NCI-H2227 (cell line): ENCODE data around the gene OR56A5.
"Not testable (repeated sequence)": the region's sequence is repeated elsewhere in the genome, so short reads cannot be mapped to it uniquely, and the experiment has no call there.

Experiments
- DNase-seq: peaks from one replicate; lab custom pipeline; 2025; ENCODE audit not compliant: unreplicated experiment; lab: John Stamatoyannopoulos, UW

The OR56A5 gene

GRCh38 chr11:5968394-5968793 lies at the start of gene OR56A5:
TSS of gene OR56A5 (minus strand) at chr11:5968494. CDS start at chr11:5968494, 0 bp downstream.
- DNase-seq: no peak

GRCh38 chr11:6013042-6013441 lies 44.7 kb upstream of the OR56A5 start:
- no peak for DNase-seq

GRCh38 chr11:6012035-6012668 lies 43.9 kb upstream of the OR56A5 start:
- DNase-seq: no peak

- no peak for DNase-seq
These were observed 38.6 kb upstream of the OR56A5 start, which contains the start of gene OR56A4 for GRCh38 chr11:6006846-6007245. TSS of gene OR56A4 (minus strand) at chr11:6006946. CDS start at chr11:6002992, 3,954 bp downstream.

- no peak for DNase-seq
These were observed 38.1 kb upstream of the OR56A5 start for GRCh38 chr11:6006395-6006794.

GRCh38 chr11:6002202-6002699 lies 34.0 kb upstream of the OR56A5 start:
- DNase-seq: no peak

GRCh38 chr11:5994791-5995190 lies 26.5 kb upstream of the OR56A5 start:
- DNase-seq: no peak

GRCh38 chr11:5992604-5993251 lies 24.4 kb upstream of the OR56A5 start:
- peak; percentile 22 for DNase-seq

- DNase-seq: no peak
These were observed 23.9 kb upstream of the OR56A5 start for GRCh38 chr11:5992150-5992549.

- no peak for DNase-seq
These were observed 20.9 kb upstream of the OR56A5 start for GRCh38 chr11:5989203-5989602.

GRCh38 chr11:5986885-5987284 lies 18.6 kb upstream of the OR56A5 start, which contains the start of gene OR52L1:
TSS of gene OR52L1 (minus strand) at chr11:5986985. CDS start at chr11:5986930, 55 bp downstream.
- DNase-seq: no peak

- DNase-seq: no peak
These were observed 15.1 kb upstream of the OR56A5 start for GRCh38 chr11:5983443-5983842.

GRCh38 chr11:5973530-5973929 lies 5.2 kb upstream of the OR56A5 start:
- no peak for DNase-seq

- no peak for DNase-seq
These were observed 586 bp downstream of the OR56A5 start for GRCh38 chr11:5967708-5968107.

- DNase-seq: no peak
These were observed 1.3 kb downstream of the OR56A5 start for GRCh38 chr11:5966958-5967357.

GRCh38 chr11:5960704-5961320 lies 7.5 kb downstream of the OR56A5 start:
- not testable (repeated sequence) for DNase-seq

GRCh38 chr11:5955586-5955985 lies 12.7 kb downstream of the OR56A5 start:
- DNase-seq: no peak

GRCh38 chr11:5941951-5942350 lies 26.3 kb downstream of the OR56A5 start, which contains the start of gene OR56A3:
TSS of gene OR56A3 (plus strand) at chr11:5942251. CDS start at chr11:5947347, 5,096 bp downstream.
- DNase-seq: no peak

GRCh38 chr11:5940748-5941147 lies 27.5 kb downstream of the OR56A5 start:
- DNase-seq: no peak

GRCh38 chr11:5938603-5938965 lies 29.7 kb downstream of the OR56A5 start:
- DNase-seq: peak; percentile 90

- DNase-seq: peak; percentile 86
These were observed 30.3 kb downstream of the OR56A5 start for GRCh38 chr11:5937868-5938602.
